GM23248 (cell line): ENCODE results near the gene SLC8A2. TPM values are rescaled to one million over a fixed set of nuclear protein-coding genes. Genes with fewer than 3 reads are reported as not detected.

Source experiments
- DNase-seq: peaks from one replicate; pipeline ENCODE4 v3.0.0-alpha.2; 2015
- H2AFZ ChIP-seq: fragments of 200-600 bp; sonication (generic); 2 replicates; pipeline ENCODE4 v1.6.1; 2016; ENCODE audit warnings: antibody characterized with exemption
- H3F3A ChIP-seq: fragments of 200-600 bp; sonication (generic); 2 replicates; pipeline ENCODE4 v1.6.1; 2016; ENCODE audit warnings: mild to moderate bottlenecking, antibody characterized with exemption, mixed run types; ENCODE audit not compliant: insufficient read depth
- H3K27ac ChIP-seq: fragments of 200-600 bp; sonication (generic); 2 replicates; pipeline ENCODE4 v1.5.1; 2016; ENCODE audit warnings: mild to moderate bottlenecking
- H3K27me3 ChIP-seq: fragments of 200-600 bp; sonication (generic); replicated peaks from 2 replicates; pipeline ENCODE4 v1.6.1; 2016; ENCODE audit warnings: mild to moderate bottlenecking; ENCODE audit not compliant: insufficient read depth
- H3K36me3 ChIP-seq: fragments of 200-600 bp; sonication (generic); 2 replicates; pipeline ENCODE4 v1.6.1; 2016; ENCODE audit warnings: low read depth, mild to moderate bottlenecking
- H3K4me1 ChIP-seq: fragments of 200-600 bp; sonication (generic); 2 replicates; pipeline ENCODE4 v1.6.1; 2016; ENCODE audit warnings: mild to moderate bottlenecking; ENCODE audit not compliant: insufficient read depth
- H3K4me2 ChIP-seq: fragments of 200-600 bp; sonication (generic); one replicate; pipeline ENCODE4 v1.6.1; 2016; ENCODE audit warnings: mild to moderate bottlenecking; ENCODE audit not compliant: unreplicated experiment
- H3K4me3 ChIP-seq: fragments of 200-600 bp; sonication (generic); 2 replicates; pipeline ENCODE4 v1.5.1; 2016; ENCODE audit warnings: mild to moderate bottlenecking
- H3K79me2 ChIP-seq: fragments of 200-600 bp; sonication (generic); 2 replicates; pipeline ENCODE4 v1.6.1; 2016; ENCODE audit warnings: mild to moderate bottlenecking; ENCODE audit not compliant: insufficient read depth
- H3K9ac ChIP-seq: fragments of 200-600 bp; sonication (generic); 2 replicates; pipeline ENCODE4 v1.6.1; 2016; ENCODE audit warnings: mild to moderate bottlenecking
- H3K9me2 ChIP-seq: fragments of 200-600 bp; sonication (generic); 2 replicates; pipeline ENCODE4 v1.6.1; 2016; ENCODE audit warnings: mixed run types, mild to moderate bottlenecking, moderate library complexity; ENCODE audit not compliant: insufficient read depth
- H3K9me3 ChIP-seq: fragments of 200-600 bp; sonication (generic); one replicate; pipeline ENCODE4 v1.6.1; 2017; ENCODE audit warnings: low read depth
- H4K20me1 ChIP-seq: fragments of 200-600 bp; sonication (generic); 2 replicates; pipeline ENCODE4 v1.6.0; 2016; ENCODE audit not compliant: insufficient read depth
- EZH2 ChIP-seq: fragments of 200-600 bp; sonication (generic); IDR thresholded peaks from 2 replicates; pipeline ENCODE4 v1.6.1; 2018; ENCODE audit warnings: antibody characterized with exemption, mild to moderate bottlenecking; ENCODE audit not compliant: insufficient read depth, poor library complexity, severe bottlenecking
- EZH2phosphoT487 ChIP-seq: fragments of 200-600 bp; sonication (generic); IDR thresholded peaks from 2 replicates; pipeline ENCODE4 v1.6.1; 2018; ENCODE audit warnings: antibody characterized with exemption, moderate library complexity, mild to moderate bottlenecking, low read depth; ENCODE audit not compliant: insufficient read depth
- WGBS, 2 experiments: methylation state at CpG; one replicate each; pipeline ENCODE4 v1.1.6; 2015 to 2017; ENCODE audit warnings: low lambda C conversion rate in 2 of 2, low coverage in 1 of 2; ENCODE audit errors: missing lambda C conversion rate in 2 of 2; 5-methylcytosine and 5-hydroxymethylcytosine counted together
- in situ Hi-C: fragments of 300-500 bp; cut with MboI; formaldehyde crosslinking; loops from 2 replicates; pipeline ENCODE4 v1.15.0; 2020
- polyA plus RNA-seq: library from polyadenylated mRNA; unstranded; fragments of >200 nt; fragmentation: Nextera tagmentation; extraction: Ambion mirVana; gene quantifications from 2 replicates; pipeline ENCODE4 v1.2.1, GENCODE V29; 2016
- total RNA-seq: library from RNA; depleted of rRNA; stranded (reverse); fragments of >200 nt; shearing (Covaris generic); gene quantifications from 2 replicates; pipeline ENCODE4 v1.2.3, GENCODE V29; 2014; rRNA removed

The SLC8A2 gene
- total and polyA plus RNA-seq, 2 experiments from 2014 or later, result not detected

DNA sequence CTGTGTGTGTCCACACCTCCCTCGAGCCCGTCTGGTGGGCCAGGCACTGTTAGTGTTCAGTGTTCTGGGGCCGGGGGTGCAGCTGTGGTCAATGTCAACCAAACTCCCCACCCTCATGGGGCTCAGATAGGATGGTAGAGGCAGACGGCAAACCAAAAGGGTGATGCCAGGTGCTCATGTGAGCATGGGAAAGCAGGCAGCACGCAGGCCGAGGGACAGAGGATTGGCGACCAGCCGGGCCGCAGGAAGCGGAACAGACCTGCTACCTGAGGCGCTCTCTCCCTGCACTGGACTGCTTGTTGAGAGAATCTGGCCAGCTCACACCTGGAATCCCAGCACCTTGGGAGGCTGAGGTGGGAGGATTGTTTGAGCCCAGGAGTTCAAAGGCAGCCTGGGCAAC lies 93.4 kb downstream of the SLC8A2 start:
- TF ChIP-seq EZH2 (no peak), EZH2phosphoT487 (no peak)
- H3K27ac ChIP-seq, result no peak overlapping the region
- H3K79me2 ChIP-seq, result no peaks in the 10 kb centered on the region
- in situ Hi-C loops, result no loop called here
- H3K27me3 ChIP-seq, result no peaks in the 10 kb centered on the region
- H3K4me3 ChIP-seq, result no peak overlapping the region
- H3K4me2 ChIP-seq, result no peak overlapping the region
- no peaks in the 10 kb centered on the region for H3K9me3 ChIP-seq
- no peak for DNase-seq
- no peaks in the 10 kb centered on the region for H3K9me2 ChIP-seq
- H3K4me1 ChIP-seq, result no peaks in the 10 kb centered on the region
- no peaks in the 10 kb centered on the region for H4K20me1 ChIP-seq
- H3F3A ChIP-seq, result no peaks in the 10 kb centered on the region
- no peak overlapping the region for H3K9ac ChIP-seq
- WGBS, 2 experiments, result 89 to 90% methylated on average over 11 of the region's 11 CpGs
- no peaks in the 10 kb centered on the region; the same call in 1 of the 2 replicates for H3K36me3 ChIP-seq
- H2AFZ ChIP-seq, result no peak overlapping the region

Other genes starting within 250 kb of the SLC8A2 start
- gene BBC3, start 240.7 kb downstream of the SLC8A2 start, total RNA-seq, result 11.9 and 14.6 TPM in 2 replicates
- 6.2 and 6.3 TPM in 2 replicates for gene BBC3, start 240.7 kb downstream of the SLC8A2 start, polyA plus RNA-seq
- gene CCDC9, start 215.4 kb downstream of the SLC8A2 start, total RNA-seq, result 7.3 and 11.1 TPM in 2 replicates
- 4.1 and 5.8 TPM in 2 replicates for gene CCDC9, start 215.4 kb downstream of the SLC8A2 start, polyA plus RNA-seq
- gene INAFM1, start 197.0 kb downstream of the SLC8A2 start, total RNA-seq, result 2.9 and 5.2 TPM in 2 replicates
- 14.1 and 14.5 TPM in 2 replicates for gene INAFM1, start 197.0 kb downstream of the SLC8A2 start, polyA plus RNA-seq
- 0.51 TPM in 1 of 2 replicates, not detected in the other for gene C5AR1, start 162.0 kb downstream of the SLC8A2 start, total RNA-seq
- gene C5AR1, start 162.0 kb downstream of the SLC8A2 start, polyA plus RNA-seq, result 0.10 and 0.46 TPM in 2 replicates
- 1.3 and 1.9 TPM in 2 replicates for gene C5AR2, start 139.7 kb downstream of the SLC8A2 start, total RNA-seq
- gene C5AR2, start 139.7 kb downstream of the SLC8A2 start, polyA plus RNA-seq, result 0.03 and 0.29 TPM in 2 replicates
- gene DHX34, start 122.6 kb downstream of the SLC8A2 start, total RNA-seq, result 11.0 and 13.2 TPM in 2 replicates
- gene DHX34, start 122.6 kb downstream of the SLC8A2 start, polyA plus RNA-seq, result 7.7 TPM in 2 replicates
- 51.5 and 56.1 TPM in 2 replicates for gene MEIS3, start 52.4 kb downstream of the SLC8A2 start, total RNA-seq
- 17.6 and 20.1 TPM in 2 replicates for gene MEIS3, start 52.4 kb downstream of the SLC8A2 start, polyA plus RNA-seq
- gene KPTN, start 12.3 kb upstream of the SLC8A2 start, total RNA-seq, result 3.1 and 18.3 TPM in 2 replicates
- gene KPTN, start 12.3 kb upstream of the SLC8A2 start, polyA plus RNA-seq, result 7.2 and 9.6 TPM in 2 replicates
- gene NAPA, start 43.2 kb upstream of the SLC8A2 start, total RNA-seq, result 94.1 and 110 TPM in 2 replicates
- gene NAPA, start 43.2 kb upstream of the SLC8A2 start, polyA plus RNA-seq, result 183 and 187 TPM in 2 replicates
- gene ZNF541, start 101.3 kb upstream of the SLC8A2 start, total RNA-seq, result not detected in 2 replicates
- 0.11 and 0.15 TPM in 2 replicates for gene ZNF541, start 101.3 kb upstream of the SLC8A2 start, polyA plus RNA-seq
- gene BICRA, start 137.2 kb upstream of the SLC8A2 start, total RNA-seq, result 0.86 and 3.8 TPM in 2 replicates
- 0.81 and 1.1 TPM in 2 replicates for gene BICRA, start 137.2 kb upstream of the SLC8A2 start, polyA plus RNA-seq
- 163 and 169 TPM in 2 replicates for gene EHD2, start 241.5 kb upstream of the SLC8A2 start, total RNA-seq
- 498 and 517 TPM in 2 replicates for gene EHD2, start 241.5 kb upstream of the SLC8A2 start, polyA plus RNA-seq